ENCODE data around the gene MYMX. TPM values are rescaled to one million over a fixed set of nuclear protein-coding genes. Genes with fewer than 3 reads are reported as not detected.
A peak's percentile ranks its signal among the peaks of the same experiment; 100 is the strongest.
"Not testable (repeated sequence)": the region's sequence is repeated elsewhere in the genome, so short reads cannot be mapped to it uniquely, and the experiment has no call there.

Gene MYMX
- total RNA-seq, 2 experiments from 2014 or later, result not detected

DNA sequence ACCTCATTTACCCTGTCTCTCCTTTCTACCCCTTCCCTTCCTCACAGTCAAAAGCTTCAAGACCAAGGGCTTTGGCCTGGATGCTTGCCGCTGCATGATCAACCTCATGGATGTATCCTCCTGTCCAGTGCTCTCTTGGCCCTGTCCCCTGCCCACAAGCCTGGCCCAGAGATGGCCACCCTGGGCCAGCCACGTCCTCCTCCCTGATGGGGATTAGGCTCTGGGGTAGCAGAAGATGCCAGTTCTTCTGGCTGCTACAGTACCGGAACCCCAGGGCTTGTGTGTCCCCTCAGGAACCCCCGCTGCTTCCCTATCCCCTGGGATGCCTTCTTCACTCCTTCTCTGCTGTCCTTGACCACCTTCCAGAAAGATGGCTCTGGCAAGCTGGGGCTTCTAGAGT is 35.8 kb upstream of the MYMX start:
- no peaks in the 10 kb centered on the region for H3K9me3 Mint-ChIP-seq
- no peaks in the 10 kb centered on the region for H3K27me3 Mint-ChIP-seq
- peaks cover 20% of the 10 kb centered on the region for H3K4me1 Mint-ChIP-seq
- no peak overlapping the region for H3K27ac Mint-ChIP-seq
- H3K36me3 Mint-ChIP-seq, result no peaks in the 10 kb centered on the region
- no peak overlapping the region for H3K4me3 Mint-ChIP-seq
- no peak for DNase-seq

GRCh38 chr6:44181784-44182183 is 34.9 kb upstream of the MYMX start:
- H3K9me3 Mint-ChIP-seq, H3K27ac Mint-ChIP-seq, DNase-seq, H3K4me3 Mint-ChIP-seq, H3K36me3 Mint-ChIP-seq, H3K27me3 Mint-ChIP-seq: not testable (repeated sequence)
- H3K4me1 Mint-ChIP-seq, result peaks cover 17% of the 10 kb centered on the region

DNA sequence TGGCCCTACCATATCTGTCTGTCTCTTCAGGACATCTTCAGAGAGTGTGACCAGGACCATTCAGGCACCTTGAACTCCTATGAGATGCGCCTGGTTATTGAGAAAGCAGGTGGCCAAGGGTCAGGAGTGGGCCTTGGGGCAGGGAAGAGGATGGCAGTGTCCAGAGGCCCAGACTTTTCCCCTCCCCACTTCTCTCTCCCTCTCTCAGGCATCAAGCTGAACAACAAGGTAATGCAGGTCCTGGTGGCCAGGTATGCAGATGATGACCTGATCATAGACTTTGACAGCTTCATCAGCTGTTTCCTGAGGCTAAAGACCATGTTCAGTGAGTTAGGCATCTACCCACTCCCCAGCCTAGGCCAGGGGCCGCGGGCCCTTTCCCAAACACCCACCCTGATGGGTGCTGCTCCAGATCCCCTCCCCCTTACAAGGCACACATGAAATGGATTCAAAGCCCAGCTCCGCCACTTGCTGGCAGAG is 33.8 kb upstream of the MYMX start:
- Mint-ChIP-seq H3K9me3 (no peaks in the 10 kb centered on the region), H3K27me3 (no peaks in the 10 kb centered on the region), H3K4me3 (no peak overlapping the region), H3K4me1 (peaks cover 9% of the 10 kb centered on the region), H3K27ac (no peak overlapping the region), H3K36me3 (no peaks in the 10 kb centered on the region)
- no peak for DNase-seq

- Mint-ChIP-seq H3K4me3 (no peak overlapping the region), H3K27ac (no peak overlapping the region), H3K27me3 (no peaks in the 10 kb centered on the region), H3K9me3 (no peaks in the 10 kb centered on the region), H3K36me3 (no peaks in the 10 kb centered on the region), H3K4me1 (peaks cover 9% of the 10 kb centered on the region)
- DNase-seq, result no peak
These were observed 32.9 kb upstream of the MYMX start for GRCh38 chr6:44183783-44184182.

- H3K36me3 Mint-ChIP-seq, DNase-seq, H3K27me3 Mint-ChIP-seq, H3K4me1 Mint-ChIP-seq, H3K27ac Mint-ChIP-seq, H3K4me3 Mint-ChIP-seq, H3K9me3 Mint-ChIP-seq: not testable (repeated sequence)
These were observed 31.4 kb upstream of the MYMX start for GRCh38 chr6:44185356-44185755.

GRCh38 chr6:44185953-44186634 is 30.6 kb upstream of the MYMX start:
- Mint-ChIP-seq H3K4me1 (peaks cover 9% of the 10 kb centered on the region), H3K27me3 (no peaks in the 10 kb centered on the region), H3K4me3 (peak overlapping the region; percentile 8), H3K9me3 (no peaks in the 10 kb centered on the region), H3K27ac (peak overlapping the region; percentile 1), H3K36me3 (no peaks in the 10 kb centered on the region)
- no peak for DNase-seq

DNA sequence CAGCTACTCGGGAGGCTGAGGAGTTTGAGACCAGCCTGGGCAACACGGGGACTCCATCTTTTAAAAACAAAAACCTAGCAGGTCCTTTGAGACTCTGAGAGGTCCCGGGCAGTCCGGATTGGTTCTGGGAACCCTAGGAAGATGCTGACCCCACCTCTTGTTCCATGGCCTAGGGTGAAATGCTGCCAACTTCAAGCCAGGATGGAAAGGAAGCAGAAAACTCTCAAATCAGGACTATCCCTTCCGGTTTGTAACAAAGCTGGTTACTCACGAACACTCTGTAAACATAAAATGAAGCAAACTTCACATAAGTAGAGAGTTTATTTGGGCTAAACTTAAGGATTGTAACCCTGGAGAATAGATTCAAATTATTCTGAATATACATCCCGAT is 30.1 kb upstream of the MYMX start:
- Mint-ChIP-seq H3K4me1 (peaks cover 9% of the 10 kb centered on the region), H3K4me3 (no peak overlapping the region), H3K27ac (no peak overlapping the region), H3K36me3 (no peaks in the 10 kb centered on the region), H3K9me3 (no peaks in the 10 kb centered on the region), H3K27me3 (no peaks in the 10 kb centered on the region)
- DNase-seq, result no peak

DNA sequence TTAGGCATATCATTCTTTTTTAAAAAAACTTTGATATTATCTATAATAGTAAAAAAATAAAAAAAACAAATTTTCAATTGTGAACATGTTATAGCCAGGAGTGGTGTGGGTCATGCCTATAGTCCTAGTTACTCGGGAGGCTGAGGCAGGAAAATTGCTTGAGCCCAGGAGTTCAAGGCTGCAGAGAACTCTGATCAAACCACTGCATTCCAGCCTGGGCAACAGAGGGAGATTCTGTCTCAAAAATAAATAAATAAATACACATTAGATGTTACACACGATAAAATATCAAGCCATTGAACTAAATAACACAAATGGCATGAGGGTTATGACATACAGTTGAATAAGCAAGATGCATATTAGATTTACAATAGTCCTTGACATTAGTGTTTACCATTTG is 27.9 kb upstream of the MYMX start:
- Mint-ChIP-seq H3K27me3 (no peaks in the 10 kb centered on the region), H3K9me3 (no peaks in the 10 kb centered on the region), H3K36me3 (no peaks in the 10 kb centered on the region), H3K4me1 (peaks cover 11% of the 10 kb centered on the region), H3K27ac (no peak overlapping the region), H3K4me3 (no peak overlapping the region)
- no peak for DNase-seq

DNA sequence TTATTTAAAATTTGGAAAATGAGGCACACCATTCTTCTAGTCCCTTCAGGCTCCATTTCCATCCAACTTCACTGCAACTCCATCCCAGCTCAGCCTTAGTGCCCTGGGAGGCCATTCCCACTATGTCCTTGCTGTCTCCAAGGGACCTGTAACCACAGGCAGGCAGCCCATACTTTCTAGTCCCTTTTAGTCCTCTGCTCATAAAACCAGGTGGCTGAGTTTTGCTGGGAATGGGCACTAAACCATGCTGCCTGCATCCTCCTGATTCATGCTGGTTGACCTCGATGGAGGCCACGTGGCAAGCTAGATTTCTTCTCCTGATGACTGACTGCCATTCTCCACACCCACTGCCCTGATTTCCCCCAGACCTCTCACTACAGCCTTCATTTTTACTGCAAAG is 27.5 kb upstream of the MYMX start:
- no peak for DNase-seq
- no peak overlapping the region for H3K27ac Mint-ChIP-seq
- H3K36me3 Mint-ChIP-seq, result no peaks in the 10 kb centered on the region
- no peak overlapping the region for H3K4me3 Mint-ChIP-seq
- H3K9me3 Mint-ChIP-seq, result no peaks in the 10 kb centered on the region
- peaks cover 11% of the 10 kb centered on the region for H3K4me1 Mint-ChIP-seq
- no peaks in the 10 kb centered on the region for H3K27me3 Mint-ChIP-seq

DNA sequence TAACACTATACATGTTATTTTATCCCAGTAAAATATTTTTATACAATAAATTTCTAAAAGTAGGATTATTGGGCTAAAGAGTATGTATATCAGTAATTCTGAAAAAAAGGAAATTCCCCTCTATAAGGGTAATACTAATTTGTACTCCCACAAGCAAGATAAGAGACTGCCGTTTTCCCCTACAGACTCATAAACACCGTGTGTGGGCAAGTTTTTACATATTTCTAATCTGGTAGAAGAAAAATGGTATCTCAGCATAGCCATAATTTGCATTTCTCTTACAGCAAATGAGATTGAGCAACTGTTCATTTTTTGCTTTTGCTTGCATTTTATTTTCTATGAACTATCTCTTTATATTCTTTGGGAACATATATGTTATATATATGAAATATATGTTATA is 26.0 kb upstream of the MYMX start:
- peaks cover 9% of the 10 kb centered on the region for H3K4me1 Mint-ChIP-seq
- H3K9me3 Mint-ChIP-seq, result no peaks in the 10 kb centered on the region
- H3K27ac Mint-ChIP-seq, result no peak overlapping the region
- no peak overlapping the region for H3K4me3 Mint-ChIP-seq
- DNase-seq, result no peak
- no peaks in the 10 kb centered on the region for H3K27me3 Mint-ChIP-seq
- no peaks in the 10 kb centered on the region for H3K36me3 Mint-ChIP-seq

GRCh38 chr6:44192428-44193041 is 24.2 kb upstream of the MYMX start:
- H3K4me1 Mint-ChIP-seq, result peaks cover 2% of the 10 kb centered on the region
- DNase-seq, result no peak
- H3K4me3 Mint-ChIP-seq, result no peak overlapping the region
- no peak overlapping the region for H3K27ac Mint-ChIP-seq
- no peaks in the 10 kb centered on the region for H3K36me3 Mint-ChIP-seq
- no peaks in the 10 kb centered on the region for H3K9me3 Mint-ChIP-seq
- H3K27me3 Mint-ChIP-seq, result no peaks in the 10 kb centered on the region

- Mint-ChIP-seq H3K27me3 (no peaks in the 10 kb centered on the region), H3K4me1 (peaks cover 2% of the 10 kb centered on the region), H3K4me3 (no peak overlapping the region), H3K9me3 (no peaks in the 10 kb centered on the region), H3K27ac (no peak overlapping the region), H3K36me3 (no peaks in the 10 kb centered on the region)
- DNase-seq, result no peak
These were observed 23.3 kb upstream of the MYMX start for GRCh38 chr6:44193307-44193910.

DNA sequence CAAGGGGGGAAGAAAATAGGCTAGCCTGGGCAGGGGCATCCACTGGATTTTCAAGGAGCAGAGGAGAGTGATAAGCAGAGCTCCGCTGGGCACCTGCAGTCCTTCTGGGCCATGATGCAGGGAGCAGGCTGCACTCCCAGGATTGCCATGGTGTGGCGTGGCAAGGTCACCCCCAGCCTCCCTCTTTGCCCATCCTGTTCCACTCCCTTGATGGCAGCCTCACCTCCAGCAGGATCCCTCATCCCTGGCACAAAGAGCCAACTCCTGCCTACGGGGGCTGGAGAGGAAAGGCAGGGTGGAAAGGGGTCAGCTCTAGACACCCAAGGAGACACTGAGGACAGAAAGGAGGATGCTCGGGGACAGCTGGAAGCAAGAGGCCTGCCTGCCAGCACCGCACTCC is 22.4 kb upstream of the MYMX start:
- no peaks in the 10 kb centered on the region for H3K36me3 Mint-ChIP-seq
- H3K4me1 Mint-ChIP-seq, result peaks cover 2% of the 10 kb centered on the region
- no peaks in the 10 kb centered on the region for H3K27me3 Mint-ChIP-seq
- no peak for DNase-seq
- H3K27ac Mint-ChIP-seq, result no peak overlapping the region
- no peaks in the 10 kb centered on the region for H3K9me3 Mint-ChIP-seq
- H3K4me3 Mint-ChIP-seq, result no peak overlapping the region

DNA sequence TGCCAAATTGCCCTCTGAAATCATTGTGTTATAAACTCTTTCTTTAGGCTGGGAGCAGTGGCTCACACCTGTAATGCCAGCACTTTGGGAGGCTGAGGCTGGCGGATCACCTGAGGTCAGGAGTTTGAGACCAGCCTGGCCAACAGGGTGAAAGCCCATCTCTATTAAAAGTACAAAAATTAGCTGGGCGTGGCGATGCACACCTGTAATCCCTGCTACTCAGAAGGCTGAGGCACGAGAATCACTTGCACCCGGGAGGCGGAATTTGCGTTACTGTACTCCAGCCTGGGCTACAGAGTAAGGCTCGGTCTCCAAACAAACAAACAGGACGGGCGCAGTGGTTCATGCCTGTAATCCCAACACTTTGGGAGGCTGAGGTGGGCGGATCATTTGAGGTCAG is 20.4 kb upstream of the MYMX start:
- H3K9me3 Mint-ChIP-seq, DNase-seq, H3K4me3 Mint-ChIP-seq, H3K27me3 Mint-ChIP-seq, H3K4me1 Mint-ChIP-seq, H3K27ac Mint-ChIP-seq, H3K36me3 Mint-ChIP-seq: not testable (repeated sequence)

DNA sequence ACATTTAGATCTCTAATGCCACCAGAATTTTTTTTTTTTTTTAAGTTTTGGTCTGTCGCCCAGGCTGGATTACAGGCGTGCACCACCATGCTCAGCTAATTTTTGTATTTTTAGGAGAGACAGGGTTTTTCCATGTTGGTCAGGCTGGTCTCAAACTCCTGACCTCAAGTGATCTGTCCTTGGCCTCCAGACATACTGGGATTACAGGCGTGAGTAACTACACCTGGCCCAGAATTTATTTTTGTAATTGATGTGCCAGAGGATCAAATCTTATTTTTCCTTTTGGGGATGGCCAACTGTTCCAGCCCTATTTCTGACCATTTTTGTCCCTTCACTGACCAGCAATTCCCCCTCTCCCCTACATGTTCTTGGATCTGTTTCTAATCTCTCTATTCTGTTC is 18.0 kb upstream of the MYMX start:
- Mint-ChIP-seq H3K4me1 (no peaks in the 10 kb centered on the region), H3K36me3 (no peaks in the 10 kb centered on the region), H3K4me3 (no peak overlapping the region), H3K9me3 (no peaks in the 10 kb centered on the region), H3K27me3 (no peaks in the 10 kb centered on the region), H3K27ac (no peak overlapping the region)
- no peak for DNase-seq

DNA sequence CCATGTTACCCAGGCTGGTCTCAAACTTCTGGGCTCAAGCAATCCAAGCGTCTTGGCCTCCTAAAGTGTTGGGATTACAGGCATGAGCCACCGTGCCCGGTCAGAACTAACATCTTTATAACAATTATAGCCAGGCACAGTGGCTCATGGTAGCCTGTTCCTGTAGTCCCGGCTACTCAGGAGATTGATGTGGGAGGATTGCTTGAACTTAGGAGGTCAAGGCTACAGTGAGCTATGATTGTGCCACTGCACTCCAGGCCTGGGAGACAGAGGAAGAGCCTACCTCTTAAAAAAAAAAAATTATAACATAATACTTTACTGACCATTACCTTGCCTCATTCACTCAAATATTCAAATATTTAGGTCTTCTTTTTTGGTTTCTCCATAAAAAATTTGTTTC is 16.8 kb upstream of the MYMX start:
- H3K4me1 Mint-ChIP-seq, result no peaks in the 10 kb centered on the region
- H3K36me3 Mint-ChIP-seq, result no peaks in the 10 kb centered on the region
- no peak overlapping the region for H3K4me3 Mint-ChIP-seq
- H3K9me3 Mint-ChIP-seq, result no peaks in the 10 kb centered on the region
- DNase-seq, result no peak
- H3K27ac Mint-ChIP-seq, result no peak overlapping the region
- no peaks in the 10 kb centered on the region for H3K27me3 Mint-ChIP-seq

Measured in activated naive CD8-positive, alpha-beta T cell treated with anti-CD3 and anti-CD28 coated beads for 36 hours (primary cell).